Mesothelial cell of epicardium (in vitro differentiated cells): ENCODE measurements around the gene DNM1L. TPM values are rescaled to one million over a fixed set of nuclear protein-coding genes. Genes with fewer than 3 reads are reported as not detected.
A peak's percentile ranks its signal among the peaks of the same experiment; 100 is the strongest.
"Not testable (repeated sequence)": the region's sequence is repeated elsewhere in the genome, so short reads cannot be mapped to it uniquely, and the experiment has no call there.

Experiments used
- DNase-seq, 2 experiments: peaks; one replicate each; pipeline ENCODE4 v3.0.0; 2021; ENCODE audit warnings: low spot score in 2 of 2; ENCODE audit not compliant: unreplicated experiment in 2 of 2
- H3K27ac Mint-ChIP-seq: 2 replicates; pipeline ENCODE4 v1.8.0; 2021; ENCODE audit warnings: mixed read lengths
- H3K27me3 Mint-ChIP-seq: 2 replicates; pipeline ENCODE4 v1.8.0; 2021; ENCODE audit warnings: low read depth, mixed read lengths
- H3K36me3 Mint-ChIP-seq: 2 replicates; pipeline ENCODE4 v1.8.0; 2021; ENCODE audit warnings: mixed read lengths
- H3K4me1 Mint-ChIP-seq: 2 replicates; pipeline ENCODE4 v1.8.0; 2021; ENCODE audit warnings: mixed read lengths
- H3K4me3 Mint-ChIP-seq: 2 replicates; pipeline ENCODE4 v1.8.0; 2021; ENCODE audit warnings: mild to moderate bottlenecking, moderate library complexity, mixed read lengths
- H3K9me3 Mint-ChIP-seq: 2 replicates; pipeline ENCODE4 v1.8.0; 2021; ENCODE audit warnings: mixed read lengths
- total RNA-seq: library from RNA; stranded (reverse); gene quantifications from 3 replicates; pipeline ENCODE4 v1.2.1, GENCODE V29; 2021
- TF ChIP-seq, protein P1 (sequence below): fragments of 200-600 bp; sonication (generic); IDR thresholded peaks from one replicate; pipeline ENCODE4 v1.5.0; 2021; ENCODE audit warnings: antibody characterized with exemption; ENCODE audit not compliant: unreplicated experiment

The DNM1L gene
- total RNA-seq, 1 donor from 2014 or later, result 86.9 TPM

GRCh38 chr12:32705783-32706182 lies 26.7 kb downstream of the DNM1L start:
- H3K27ac Mint-ChIP-seq, result peak overlapping the region; percentile 13
- H3K27me3 Mint-ChIP-seq, result no peaks in the 10 kb centered on the region
- H3K4me1 Mint-ChIP-seq, result peaks cover 8% of the 10 kb centered on the region
- H3K36me3 Mint-ChIP-seq, result peaks cover 15% of the 10 kb centered on the region
- TF ChIP-seq, protein P1, sequence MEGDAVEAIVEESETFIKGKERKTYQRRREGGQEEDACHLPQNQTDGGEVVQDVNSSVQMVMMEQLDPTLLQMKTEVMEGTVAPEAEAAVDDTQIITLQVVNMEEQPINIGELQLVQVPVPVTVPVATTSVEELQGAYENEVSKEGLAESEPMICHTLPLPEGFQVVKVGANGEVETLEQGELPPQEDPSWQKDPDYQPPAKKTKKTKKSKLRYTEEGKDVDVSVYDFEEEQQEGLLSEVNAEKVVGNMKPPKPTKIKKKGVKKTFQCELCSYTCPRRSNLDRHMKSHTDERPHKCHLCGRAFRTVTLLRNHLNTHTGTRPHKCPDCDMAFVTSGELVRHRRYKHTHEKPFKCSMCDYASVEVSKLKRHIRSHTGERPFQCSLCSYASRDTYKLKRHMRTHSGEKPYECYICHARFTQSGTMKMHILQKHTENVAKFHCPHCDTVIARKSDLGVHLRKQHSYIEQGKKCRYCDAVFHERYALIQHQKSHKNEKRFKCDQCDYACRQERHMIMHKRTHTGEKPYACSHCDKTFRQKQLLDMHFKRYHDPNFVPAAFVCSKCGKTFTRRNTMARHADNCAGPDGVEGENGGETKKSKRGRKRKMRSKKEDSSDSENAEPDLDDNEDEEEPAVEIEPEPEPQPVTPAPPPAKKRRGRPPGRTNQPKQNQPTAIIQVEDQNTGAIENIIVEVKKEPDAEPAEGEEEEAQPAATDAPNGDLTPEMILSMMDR, result no peak
- H3K9me3 Mint-ChIP-seq, result no peaks in the 10 kb centered on the region
- DNase-seq, result no peak
- no peak overlapping the region for H3K4me3 Mint-ChIP-seq

DNA sequence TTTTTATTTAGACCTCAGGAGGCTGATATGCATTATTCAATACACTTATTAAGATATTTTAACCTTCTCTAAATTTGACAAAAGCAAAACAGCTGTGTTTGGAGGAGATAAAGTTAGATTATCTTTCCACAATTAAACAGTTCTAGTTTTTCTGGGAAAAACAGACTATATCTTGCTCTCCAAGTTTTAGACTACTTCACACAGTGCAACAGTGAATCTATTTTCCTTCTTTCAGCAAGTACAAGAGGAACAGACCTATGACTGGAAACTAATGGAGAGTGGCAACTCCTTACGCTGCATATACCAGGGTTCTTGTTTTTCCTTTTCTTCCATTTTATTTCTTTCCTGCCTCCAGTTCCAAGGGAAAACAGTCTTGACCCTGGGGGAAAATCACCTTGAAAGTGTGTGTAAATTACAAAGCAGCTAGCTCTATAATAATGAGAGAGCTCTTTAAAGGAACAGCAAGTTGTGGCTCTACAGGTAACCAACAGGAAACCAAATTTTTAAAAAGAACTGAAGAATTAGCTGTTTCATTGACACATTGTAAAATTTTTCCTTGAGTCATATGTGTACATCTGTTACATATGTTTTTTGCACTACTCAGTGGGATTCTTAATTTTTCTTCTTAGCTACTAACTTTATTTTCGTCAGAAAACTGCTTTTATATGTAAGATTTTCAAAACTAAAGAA lies 27.4 kb downstream of the DNM1L start:
- TF ChIP-seq, protein P1, result no peak
- H3K9me3 Mint-ChIP-seq, result no peaks in the 10 kb centered on the region
- H3K27me3 Mint-ChIP-seq, result no peaks in the 10 kb centered on the region
- peak overlapping the region; percentile 59 for H3K27ac Mint-ChIP-seq
- H3K4me1 Mint-ChIP-seq, result peaks cover 8% of the 10 kb centered on the region
- no peak for DNase-seq
- H3K4me3 Mint-ChIP-seq, result no peak overlapping the region
- peaks cover 20% of the 10 kb centered on the region for H3K36me3 Mint-ChIP-seq

DNA sequence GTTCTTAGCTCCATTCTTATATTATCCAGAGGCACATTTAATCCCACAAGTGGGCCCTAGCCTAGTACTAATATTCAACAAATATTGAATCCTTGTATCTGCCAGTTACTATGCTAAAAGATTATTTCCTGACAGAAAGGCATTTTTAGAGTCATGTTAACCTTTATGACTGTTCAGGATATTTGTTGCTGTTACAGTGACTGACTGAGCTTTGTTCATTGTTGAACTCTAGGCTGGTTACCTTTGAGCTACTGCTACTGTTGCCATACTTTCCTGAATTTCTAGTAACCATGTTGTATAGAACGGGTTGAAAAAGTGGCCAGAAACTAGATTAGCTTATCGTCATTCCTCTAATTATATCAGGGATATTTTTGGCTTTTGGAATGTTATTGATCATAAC lies 29.8 kb downstream of the DNM1L start:
- H3K4me3 Mint-ChIP-seq, result no peak overlapping the region

DNA sequence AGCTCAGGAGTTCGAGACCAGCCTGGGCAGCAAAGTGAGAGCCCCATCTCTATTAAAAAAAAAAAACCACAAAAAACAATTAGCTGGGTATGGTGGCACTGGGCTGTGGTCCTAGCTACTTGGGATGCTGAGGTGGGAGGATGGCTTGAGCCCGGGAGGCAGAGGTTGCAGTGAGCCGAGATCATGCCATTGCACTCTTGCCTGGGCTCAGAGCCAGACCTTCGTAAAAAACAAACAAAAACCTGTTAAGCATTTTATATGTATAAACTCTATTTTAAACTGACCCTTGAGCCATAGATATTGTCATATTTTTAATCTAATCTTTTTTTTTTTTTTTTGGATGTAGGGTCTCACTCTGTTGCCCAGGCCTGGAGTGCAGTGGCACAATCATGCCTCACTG lies 35.7 kb downstream of the DNM1L start:
- no peaks in the 10 kb centered on the region for H3K4me1 Mint-ChIP-seq
- H3K9me3 Mint-ChIP-seq, result no peaks in the 10 kb centered on the region
- no peaks in the 10 kb centered on the region for H3K27me3 Mint-ChIP-seq
- no peak overlapping the region for H3K27ac Mint-ChIP-seq
- TF ChIP-seq, protein P1, result no peak
- no peak for DNase-seq
- H3K4me3 Mint-ChIP-seq, result no peak overlapping the region
- peaks cover 29% of the 10 kb centered on the region for H3K36me3 Mint-ChIP-seq

More for the DNA sequence above, 29.8 kb downstream of the DNM1L start:
- H3K9me3 Mint-ChIP-seq, result no peaks in the 10 kb centered on the region
- H3K36me3 Mint-ChIP-seq, result peaks cover 25% of the 10 kb centered on the region
- TF ChIP-seq, protein P1, result no peak
- no peaks in the 10 kb centered on the region for H3K27me3 Mint-ChIP-seq
- H3K27ac Mint-ChIP-seq, result no peak overlapping the region
- DNase-seq, result no peak
- peaks cover 5% of the 10 kb centered on the region for H3K4me1 Mint-ChIP-seq

DNA sequence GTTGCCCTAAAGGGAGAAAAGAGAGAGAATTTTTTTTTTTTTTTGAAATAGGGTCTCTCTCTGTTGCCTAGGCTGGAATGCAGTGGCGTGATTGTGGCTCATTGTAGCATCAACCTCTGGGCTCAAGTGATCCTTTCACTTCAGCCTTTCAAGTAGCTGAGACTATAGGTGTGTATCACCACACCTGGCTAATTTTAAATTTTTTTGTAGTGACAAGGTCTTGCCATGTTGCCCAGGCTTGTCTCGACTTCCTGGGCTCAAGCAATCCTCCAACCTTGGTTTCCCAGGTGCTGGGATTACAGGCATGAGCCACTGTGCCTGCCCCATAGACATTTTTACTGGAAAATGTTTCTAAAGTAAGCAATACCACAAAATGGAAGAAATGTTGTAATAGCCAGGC lies 39.8 kb downstream of the DNM1L start:
- no peak overlapping the region for H3K4me3 Mint-ChIP-seq
- peaks cover 24% of the 10 kb centered on the region for H3K36me3 Mint-ChIP-seq
- no peaks in the 10 kb centered on the region for H3K9me3 Mint-ChIP-seq
- H3K27ac Mint-ChIP-seq, result no peak overlapping the region
- no peaks in the 10 kb centered on the region for H3K4me1 Mint-ChIP-seq
- DNase-seq, result no peak
- no peaks in the 10 kb centered on the region for H3K27me3 Mint-ChIP-seq
- TF ChIP-seq, protein P1, result no peak

GRCh38 chr12:32725308-32725707 lies 46.2 kb downstream of the DNM1L start:
- not testable (repeated sequence) for H3K4me1 Mint-ChIP-seq, H3K4me3 Mint-ChIP-seq, DNase-seq, H3K27ac Mint-ChIP-seq, H3K9me3 Mint-ChIP-seq, H3K27me3 Mint-ChIP-seq
- peaks cover 37% of the 10 kb centered on the region for H3K36me3 Mint-ChIP-seq
